Endothelial cell of umbilical vein (primary cell): ENCODE results near the gene ANKRD33B. TPM values are rescaled to one million over a fixed set of nuclear protein-coding genes. Genes with fewer than 3 reads are reported as not detected.

Experiments used
- BruUV-seq: library from RNA; stranded (reverse); fragments of 400-500 nt; replicated peaks from 2 replicates; lab custom pipeline; 2021; lab: Mats Ljungman, UMichigan
- CTCF ChIA-PET: fragments of 300-600, 350-600 bp; sonication (Branson Sonifier 250); formaldehyde crosslinking; loops from one replicate; lab custom pipeline; 2021; ENCODE audit warnings: antibody characterized with exemption, inconsistent platforms; lab: Charles Lee
- POLR2A ChIA-PET: fragments of 300-600, 350-600 bp; sonication (Branson Sonifier 250); formaldehyde crosslinking; loops from one replicate; lab custom pipeline; 2021; ENCODE audit warnings: antibody characterized with exemption, inconsistent platforms; lab: Charles Lee
- DNase-seq: peaks from one replicate; pipeline ENCODE4 v3.0.0-alpha.2; 2011; ENCODE audit warnings: low read depth, low spot score
- FAIRE-seq: peaks from 2 replicates; lab custom pipeline; 2011; peaks lifted over from hg19 to GRCh38; lab: Jason Lieb, UNC
- H2AFZ ChIP-seq: 2 replicates; pipeline ENCODE4 v1.6.0; 2012; ENCODE audit warnings: low read depth, low read length, control low read depth, inconsistent platforms
- H3K27ac ChIP-seq: 2 replicates; pipeline ENCODE4 v1.5.1; 2011; ENCODE audit warnings: low read depth, mild to moderate bottlenecking, control low read depth, low read length, moderate library complexity; ENCODE audit not compliant: insufficient read depth
- H3K27me3 ChIP-seq, 2 experiments: 2 replicates each; pipeline versions ENCODE4 v1.6.0 to v1.6.1; 2011; ENCODE audit warnings: low read length in 2 of 2, mixed read lengths in 1 of 2; ENCODE audit not compliant: control insufficient read depth in 2 of 2, insufficient read depth in 2 of 2
- H3K36me3 ChIP-seq, 2 experiments: 2 replicates in 1 of 2; 3 replicates in 1 of 2; pipeline ENCODE4 v1.5.1; 2011; ENCODE audit warnings: low read length in 2 of 2, mild to moderate bottlenecking in 1 of 2, moderate library complexity in 1 of 2; ENCODE audit not compliant: control insufficient read depth in 2 of 2, insufficient read depth in 2 of 2; ENCODE audit errors: extremely low read depth in 1 of 2
- H3K4me1 ChIP-seq: 3 replicates; pipeline ENCODE4 v1.5.1; 2011; ENCODE audit warnings: mild to moderate bottlenecking, low read length; ENCODE audit not compliant: control insufficient read depth, insufficient read depth; ENCODE audit errors: extremely low read depth
- H3K4me2 ChIP-seq: 2 replicates; pipeline ENCODE4 v1.6.1; 2011; ENCODE audit warnings: low read length, control low read depth, mixed read lengths; ENCODE audit not compliant: insufficient read depth
- H3K4me3 ChIP-seq, 3 experiments: fragments of 200-600 bp in 1 of 3; sonication (generic), shearing (Covaris generic) in 1 of 3; replicated peaks in 1 of 3; 2 replicates each; pipeline ENCODE4 v1.5.1; 2011 to 2016; ENCODE audit warnings: control low read depth in 3 of 3, low read length in 3 of 3, mild to moderate bottlenecking in 2 of 3, inconsistent platforms in 1 of 3, low read depth in 1 of 3, moderate library complexity in 1 of 3; ENCODE audit not compliant: insufficient read depth in 1 of 3
- H3K79me2 ChIP-seq: 2 replicates; pipeline ENCODE4 v1.6.0; 2012; ENCODE audit warnings: low read length, inconsistent platforms; ENCODE audit not compliant: control insufficient read depth, insufficient read depth
- H3K9ac ChIP-seq: replicated peaks from 2 replicates; pipeline ENCODE3; 2011; ENCODE audit warnings: low read length, control low read depth; ENCODE audit not compliant: insufficient read depth; ENCODE audit errors: extremely low read depth
- H3K9me1 ChIP-seq: replicated peaks from 3 replicates; pipeline ENCODE4 v1.6.0; 2011; ENCODE audit warnings: mild to moderate bottlenecking, low read length; ENCODE audit not compliant: control insufficient read depth, insufficient read depth; ENCODE audit errors: extremely low read depth
- H3K9me3 ChIP-seq: replicated peaks from 2 replicates; pipeline ENCODE4 v1.5.1; 2012; ENCODE audit warnings: low read length, inconsistent platforms; ENCODE audit not compliant: control insufficient read depth, insufficient read depth
- H4K20me1 ChIP-seq: replicated peaks from 2 replicates; pipeline ENCODE3; 2011; ENCODE audit warnings: mild to moderate bottlenecking, low read length; ENCODE audit not compliant: control insufficient read depth, insufficient read depth; ENCODE audit errors: extremely low read depth
- CTCF ChIP-seq, 2 donors: IDR thresholded peaks; 1 replicate in 1 of 2; 2 replicates in 1 of 2; pipeline ENCODE4 v1.5.1; 2011; ENCODE audit warnings: low read length in 2 of 2, mild to moderate bottlenecking in 2 of 2, moderate library complexity in 2 of 2, control low read depth in 1 of 2, inconsistent platforms in 1 of 2, low read depth in 1 of 2; ENCODE audit not compliant: insufficient read depth in 1 of 2; ENCODE audit errors: extremely low read depth in 1 of 2
- EZH2 ChIP-seq: IDR thresholded peaks from 2 replicates; pipeline ENCODE4 v1.6.1; 2012; ENCODE audit warnings: borderline replicate concordance, low read depth, mild to moderate bottlenecking, moderate library complexity, low read length, inconsistent platforms; ENCODE audit not compliant: severe bottlenecking
- FOS ChIP-seq: IDR thresholded peaks from 2 replicates; pipeline ENCODE4 v1.6.1; 2011; ENCODE audit warnings: mild to moderate bottlenecking, low read length, moderate library complexity, borderline replicate concordance; ENCODE audit not compliant: insufficient read depth
- GATA2 ChIP-seq: IDR thresholded peaks from 2 replicates; pipeline ENCODE4 v1.7.0; 2011; ENCODE audit warnings: low read depth, mild to moderate bottlenecking, moderate library complexity, mixed read lengths, low read length; ENCODE audit not compliant: insufficient read length, insufficient read depth
- JUN ChIP-seq: IDR thresholded peaks from 2 replicates; pipeline ENCODE4 v1.6.1; 2011; ENCODE audit warnings: borderline replicate concordance, low read depth; ENCODE audit not compliant: insufficient read length, insufficient read depth
- MAX ChIP-seq: IDR thresholded peaks from 2 replicates; pipeline ENCODE4 v1.6.1; 2011; ENCODE audit not compliant: insufficient read depth, insufficient read length
- MYC ChIP-seq: IDR thresholded peaks from one replicate; pipeline ENCODE4 v1.6.1; 2011; ENCODE audit warnings: mild to moderate bottlenecking, low read depth, low read length
- POLR2A ChIP-seq: IDR thresholded peaks from 2 replicates; pipeline ENCODE4 v1.6.1; 2012; ENCODE audit warnings: low read depth, mild to moderate bottlenecking, control low read depth, low read length
- POLR2AphosphoS5 ChIP-seq: IDR thresholded peaks from 2 replicates; pipeline ENCODE4 v1.6.1; 2012; ENCODE audit warnings: low read depth, mild to moderate bottlenecking, control low read depth, low read length, moderate library complexity; ENCODE audit not compliant: insufficient read depth
- dilution Hi-C: fragments of 300-500 bp; cut with MboI; formaldehyde crosslinking; loops from one replicate; pipeline ENCODE4 v1.15.0; 2019; ENCODE audit warnings: low sequenced_read_pairs; ENCODE audit not compliant: extremely low pct_ligation_motif_present
- intact Hi-C: fragments of 100-400 bp; cut with micrococcal nuclease; formaldehyde crosslinking; loops from one replicate; pipeline ENCODE4 v1.10.0; 2022
- polyA plus RNA-seq, 4 experiments: library from polyadenylated mRNA; depleted of rRNA in 3 of 4; stranded (reverse) in 3 of 4; unstranded in 1 of 4; fragments of >200 nt; gene quantifications; 2 replicates each; pipeline versions ENCODE4 v1.2.1 to v1.2.3, GENCODE V29; 2011 to 2012; ENCODE audit warnings: missing spikeins in 1 of 4
- total RNA-seq: library from RNA; stranded (reverse); gene quantifications from 2 replicates; pipeline ENCODE4 v1.2.3, GENCODE V29; 2021

ANKRD33B gene
- total and polyA plus RNA-seq, 2 donors (not counting 3 experiments of a cell fraction or from before 2014, with no cell fraction given): 2.4 to 5.4 TPM

DNA sequence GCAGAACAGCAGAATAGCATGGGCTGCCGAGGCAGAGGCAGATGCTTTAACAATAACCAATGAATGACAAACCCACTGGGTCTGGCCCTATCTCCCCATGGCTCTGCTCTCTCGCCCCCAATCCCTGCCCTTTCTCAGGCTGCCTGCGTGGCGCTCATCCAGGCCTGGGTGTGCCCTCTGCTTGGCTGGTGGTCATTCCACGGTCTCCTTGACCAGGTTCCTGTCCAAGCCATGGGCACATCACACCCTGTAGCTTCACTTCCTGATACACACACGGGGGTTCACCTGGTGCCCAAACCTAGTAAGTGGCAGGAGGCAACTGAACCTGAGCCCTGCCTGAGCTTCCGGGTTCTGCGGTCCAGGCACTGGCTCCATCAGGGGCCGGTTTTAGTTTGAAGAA, 109.5 kb downstream of the ANKRD33B start:
- H3K79me2 ChIP-seq: no peaks in the 10 kb centered on the region
- H3K4me1 ChIP-seq: no peaks in the 10 kb centered on the region
- dilution Hi-C loops (no loop called here), intact Hi-C loops (no loop called here)
- peaks cover 0 to 7% of the 10 kb centered on the region in 2 experiments for H3K36me3 ChIP-seq
- no peak overlapping the region for H3K4me3 ChIP-seq
- H3K4me2 ChIP-seq: no peak overlapping the region
- TF ChIP-seq MYC (no peak), CTCF (IDR thresholded peaks at IDR 0.05; ENCODE audit: extremely low read depth in 1 of 2, insufficient read depth in 1 of 2, low read depth in 1 of 2, low read length in 2 of 2) (no peak), GATA2 (no peak), MAX (no peak), FOS (no peak), EZH2 (no peak), JUN (no peak), POLR2AphosphoS5 (no peak), POLR2A (no peak)
- no peaks in the 10 kb centered on the region for H4K20me1 ChIP-seq
- FAIRE-seq (no peak), DNase-seq (no peak)
- CTCF ChIA-PET: no interaction called here
- H2AFZ ChIP-seq: no peak overlapping the region
- BruUV-seq: no TSS peak
- no peak overlapping the region for H3K27ac ChIP-seq
- H3K27me3 ChIP-seq: peaks cover 4 to 7% of the 10 kb centered on the region in 2 experiments
- H3K9me3 ChIP-seq: no peaks in the 10 kb centered on the region
- POLR2A ChIA-PET: no interaction called here
- H3K9me1 ChIP-seq: no peaks in the 10 kb centered on the region
- H3K9ac ChIP-seq: no peak overlapping the region
